Hematopoietic multipotent progenitor cell treated with erythropoietin and hydrocortisone succinate and interleukin-3 and kit ligand, for 17 days (in vitro differentiated cells): Measurements from ENCODE around the gene TMEM114.

ENCODE experiments used
- DNase-seq: peaks from one replicate; pipeline ENCODE4 v3.0.0-alpha.2; 2015; ENCODE audit warnings: low spot score

Gene TMEM114

GRCh38 chr16:8549843-8550412 lies 40.4 kb downstream of the TMEM114 start:
- no peak for DNase-seq

DNA sequence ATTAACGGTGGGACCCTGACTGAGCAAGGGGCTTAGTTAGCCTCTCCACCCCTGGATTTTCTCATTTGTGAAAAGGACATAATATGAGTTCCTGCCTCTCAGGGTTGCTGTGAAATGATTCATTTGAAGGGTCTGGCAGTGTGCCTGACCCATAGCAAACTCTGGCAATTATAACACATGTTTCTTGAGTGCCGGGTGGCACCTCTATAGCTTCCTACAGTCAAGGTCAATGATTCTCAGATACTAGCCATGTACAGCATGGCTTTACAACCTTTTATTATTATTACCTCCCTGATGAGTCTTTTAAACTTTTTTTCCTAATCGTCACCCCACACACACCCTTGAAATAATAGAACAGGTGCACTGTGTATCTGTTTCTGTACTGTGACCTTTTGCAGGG lies 42.1 kb downstream of the TMEM114 start:
- DNase-seq = no peak

GRCh38 chr16:8547762-8548161 lies 42.5 kb downstream of the TMEM114 start:
- DNase-seq = no peak

- no peak for DNase-seq
These were observed 45.9 kb downstream of the TMEM114 start for GRCh38 chr16:8544406-8544805.

DNA sequence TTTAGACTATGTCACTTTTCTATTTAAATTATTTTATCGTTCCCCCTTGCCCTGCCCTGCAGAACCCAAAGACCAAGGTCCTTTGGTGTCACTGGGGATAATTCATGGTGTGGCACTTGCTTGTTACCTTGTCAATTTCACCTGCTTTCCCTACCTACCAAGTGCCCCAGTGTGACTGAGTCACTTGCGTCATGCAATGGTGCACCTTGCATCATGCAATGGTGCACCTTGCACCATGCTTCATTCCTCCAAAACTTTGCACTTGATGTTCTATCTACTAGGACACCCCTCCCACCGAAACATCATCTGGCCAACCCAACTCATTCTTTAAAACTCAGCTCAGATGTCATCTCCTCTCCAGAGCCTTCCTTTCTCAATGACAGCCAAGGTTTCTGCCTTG lies 47.1 kb downstream of the TMEM114 start:
- DNase-seq = no peak

GRCh38 chr16:8542393-8542792 lies 47.9 kb downstream of the TMEM114 start:
- no peak for DNase-seq

DNA sequence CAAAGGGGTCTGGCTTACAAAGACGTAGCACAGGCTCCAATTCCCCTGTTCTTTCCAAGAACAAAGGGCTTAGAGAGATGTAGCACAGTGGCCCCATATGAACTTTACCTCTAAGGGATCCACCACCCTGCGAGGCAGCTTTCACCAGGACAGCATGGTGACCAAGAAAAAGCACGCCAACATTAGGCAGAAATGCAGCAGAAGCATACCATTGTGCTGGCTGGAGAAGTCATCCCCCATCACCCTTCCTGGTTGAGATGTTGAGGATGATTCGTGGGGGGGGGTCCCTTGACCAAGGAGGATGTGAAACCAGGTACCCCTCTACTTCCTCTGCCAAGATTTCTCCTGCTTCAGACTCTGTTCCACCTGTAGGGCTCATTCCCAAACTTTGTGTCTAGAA lies 48.4 kb downstream of the TMEM114 start:
- no peak for DNase-seq

GRCh38 chr16:8537691-8538342 lies 52.5 kb downstream of the TMEM114 start:
- DNase-seq = no peak

- DNase-seq = no peak
These were observed 56.8 kb downstream of the TMEM114 start for GRCh38 chr16:8533509-8533908.

GRCh38 chr16:8530752-8531384 lies 59.4 kb downstream of the TMEM114 start:
- DNase-seq = no peak

DNA sequence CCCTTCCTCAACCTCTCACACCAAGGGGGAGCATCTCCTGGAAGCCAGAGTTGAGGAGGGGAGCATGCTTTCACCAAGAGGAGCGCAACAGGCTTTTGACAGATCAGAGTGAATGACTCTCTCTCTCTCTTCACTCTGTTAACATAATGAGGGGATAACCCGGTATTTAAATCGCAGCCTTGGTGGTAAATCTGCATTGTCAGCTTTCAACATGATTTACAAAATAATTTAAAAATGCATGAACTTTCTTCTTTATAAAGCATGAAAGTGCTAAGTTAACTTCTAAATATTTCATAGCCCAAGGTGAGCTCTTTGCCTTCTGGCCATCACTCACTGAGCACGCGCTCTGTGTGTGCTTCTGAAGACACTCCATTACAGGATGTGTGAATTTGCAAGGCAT lies 61.8 kb downstream of the TMEM114 start:
- DNase-seq = no peak

- no peak for DNase-seq
These were observed 66.4 kb downstream of the TMEM114 start for GRCh38 chr16:8523932-8524331.

GRCh38 chr16:8522757-8523156 lies 67.6 kb downstream of the TMEM114 start:
- no peak for DNase-seq

- no peak for DNase-seq
These were observed 70.7 kb downstream of the TMEM114 start for GRCh38 chr16:8519643-8520042.
